MM.1S (cell line): ENCODE results near the gene OSBP2.

Experiments used
- DNase-seq: peaks from one replicate; pipeline ENCODE4 v3.0.0-alpha.2; 2015
- H2AFZ ChIP-seq: fragments of 300-600 bp; sonication (generic); 2 replicates; pipeline ENCODE4 v1.6.0; 2016; ENCODE audit warnings: antibody characterized with exemption, low read length
- H3F3A ChIP-seq: fragments of 300-600 bp; sonication (generic); 2 replicates; pipeline ENCODE4 v1.6.1; 2016; ENCODE audit warnings: mild to moderate bottlenecking, antibody characterized with exemption, low read length, moderate library complexity, mixed read lengths; ENCODE audit not compliant: insufficient read depth
- H3K27ac ChIP-seq: fragments of 300-600 bp; sonication (generic); 2 replicates; pipeline ENCODE4 v1.5.1; 2016; ENCODE audit warnings: mild to moderate bottlenecking, low read length
- H3K27me3 ChIP-seq: fragments of 300-600 bp; sonication (generic); replicated peaks from 2 replicates; pipeline ENCODE4 v1.6.0; 2016; ENCODE audit warnings: low read length; ENCODE audit not compliant: insufficient read depth
- H3K36me3 ChIP-seq: fragments of 300-600 bp; sonication (generic); replicated peaks from 2 replicates; pipeline ENCODE4 v1.6.1; 2016; ENCODE audit warnings: mild to moderate bottlenecking, low read length, mixed read lengths; ENCODE audit not compliant: insufficient read depth
- H3K4me1 ChIP-seq: fragments of 300-600 bp; sonication (generic); 2 replicates; pipeline ENCODE4 v1.6.1; 2016; ENCODE audit warnings: low read length, mixed read lengths
- H3K4me2 ChIP-seq: fragments of 300-600 bp; sonication (generic); 2 replicates; pipeline ENCODE4 v1.6.0; 2016; ENCODE audit warnings: low read depth, low read length
- H3K4me3 ChIP-seq: fragments of 300-600 bp; sonication (generic); 2 replicates; pipeline ENCODE4 v1.5.1; 2016; ENCODE audit warnings: low read length, mixed read lengths
- H3K79me2 ChIP-seq: fragments of 300-600 bp; sonication (generic); 2 replicates; pipeline ENCODE4 v1.6.1; 2016; ENCODE audit warnings: mixed run types, low read length, mixed read lengths
- H3K9ac ChIP-seq: fragments of 300-600 bp; sonication (generic); 2 replicates; pipeline ENCODE4 v1.6.1; 2016; ENCODE audit warnings: low read length, mixed read lengths
- H3K9me2 ChIP-seq: fragments of 300-600 bp; sonication (generic); replicated peaks from 2 replicates; pipeline ENCODE4 v1.6.1; 2016; ENCODE audit warnings: mild to moderate bottlenecking, low read length, mixed read lengths; ENCODE audit not compliant: insufficient read depth
- H3K9me3 ChIP-seq: fragments of 300-600 bp; sonication (generic); replicated peaks from 2 replicates; pipeline ENCODE4 v1.6.1; 2016; ENCODE audit warnings: mild to moderate bottlenecking, low read length, mixed read lengths; ENCODE audit not compliant: insufficient read depth
- H4K20me1 ChIP-seq: fragments of 300-600 bp; sonication (generic); 2 replicates; pipeline ENCODE4 v1.6.1; 2016; ENCODE audit warnings: mild to moderate bottlenecking, low read length, moderate library complexity, mixed read lengths; ENCODE audit not compliant: insufficient read depth
- CTCF ChIP-seq: fragments of 300-600 bp; sonication (generic); IDR thresholded peaks from 2 replicates; pipeline ENCODE4 v1.5.1; 2016; ENCODE audit warnings: antibody characterized with exemption, low read length, mixed read lengths
- EZH2 ChIP-seq: fragments of 300-600 bp; sonication (generic); optimal IDR thresholded peaks from 2 replicates; pipeline ENCODE3; 2017; ENCODE audit warnings: low read depth, mild to moderate bottlenecking, antibody characterized with exemption, low read length, mixed read lengths
- EZH2phosphoT487 ChIP-seq: fragments of 300-600 bp; sonication (generic); IDR thresholded peaks from 2 replicates; pipeline ENCODE4 v1.6.1; 2018; ENCODE audit warnings: antibody characterized with exemption, low read length

The OSBP2 gene

GRCh38 chr22:30810105-30810504 is 115.4 kb downstream of the OSBP2 start:
- Histone ChIP-seq H3K4me1 (no peaks in the 10 kb centered on the region), H3K9me3 (no peaks in the 10 kb centered on the region)
- DNase-seq = no peak

GRCh38 chr22:30813936-30814335 is 119.3 kb downstream of the OSBP2 start:
- DNase-seq = no peak
- Histone ChIP-seq H3K4me1 (no peaks in the 10 kb centered on the region), H3K9ac (no peak overlapping the region), H3F3A (no peaks in the 10 kb centered on the region), H3K79me2 (no peaks in the 10 kb centered on the region), H3K4me3 (no peak overlapping the region), H3K9me2 (no peaks in the 10 kb centered on the region), H3K9me3 (no peaks in the 10 kb centered on the region), H2AFZ (no peak overlapping the region), H3K4me2 (no peak overlapping the region), H4K20me1 (no peaks in the 10 kb centered on the region), H3K27ac (no peak overlapping the region), H3K27me3 (no peaks in the 10 kb centered on the region), H3K36me3 (no peaks in the 10 kb centered on the region)
- no peak for TF ChIP-seq EZH2phosphoT487

More at GRCh38 chr22:30810105-30810504, 115.4 kb downstream of the OSBP2 start:
- no peaks in the 10 kb centered on the region for H3K79me2 ChIP-seq
- H3F3A ChIP-seq = no peaks in the 10 kb centered on the region
- no peaks in the 10 kb centered on the region for H4K20me1 ChIP-seq
- no peaks in the 10 kb centered on the region for H3K36me3 ChIP-seq
- H2AFZ ChIP-seq = no peak overlapping the region
- H3K4me2 ChIP-seq = no peak overlapping the region
- H3K4me3 ChIP-seq = no peak overlapping the region
- peaks cover 7% of the 10 kb centered on the region for H3K27me3 ChIP-seq
- TF ChIP-seq EZH2phosphoT487 = no peak
- no peaks in the 10 kb centered on the region for H3K9me2 ChIP-seq
- no peak overlapping the region for H3K9ac ChIP-seq
- H3K27ac ChIP-seq = no peak overlapping the region

- TF ChIP-seq CTCF (no peak), EZH2 (no peak), EZH2phosphoT487 (no peak)
- Histone ChIP-seq H3K9me3 (no peaks in the 10 kb centered on the region), H3K4me2 (no peak overlapping the region), H3K9me2 (no peaks in the 10 kb centered on the region), H2AFZ (no peak overlapping the region), H3K4me1 (no peaks in the 10 kb centered on the region), H3K79me2 (no peaks in the 10 kb centered on the region), H4K20me1 (no peaks in the 10 kb centered on the region), H3K27ac (no peak overlapping the region), H3K27me3 (0 out of 2 replicates have a peak, but pooled peaks cover 1% of the 10 kb centered on the region), H3K9ac (no peak overlapping the region), H3K4me3 (no peak overlapping the region), H3K36me3 (no peaks in the 10 kb centered on the region), H3F3A (no peaks in the 10 kb centered on the region)
- no peak for DNase-seq
Measured at GRCh38 chr22:30816413-30816812, 121.7 kb downstream of the OSBP2 start.

- no peak overlapping the region for H2AFZ ChIP-seq
- H3K9me2 ChIP-seq = no peaks in the 10 kb centered on the region
- no peak overlapping the region for H3K4me2 ChIP-seq
- no peaks in the 10 kb centered on the region for H3F3A ChIP-seq
- H4K20me1 ChIP-seq = no peaks in the 10 kb centered on the region
- H3K4me3 ChIP-seq = no peak overlapping the region
- no peaks in the 10 kb centered on the region for H3K9me3 ChIP-seq
- TF ChIP-seq EZH2 = no peak
- no peak for TF ChIP-seq EZH2phosphoT487
- TF ChIP-seq CTCF = no peak
- peaks cover 36% of the 10 kb centered on the region for H3K27me3 ChIP-seq
- no peaks in the 10 kb centered on the region for H3K36me3 ChIP-seq
- H3K9ac ChIP-seq = no peak overlapping the region
- DNase-seq = no peak
- H3K27ac ChIP-seq = no peak overlapping the region
- no peaks in the 10 kb centered on the region for H3K4me1 ChIP-seq
- no peaks in the 10 kb centered on the region for H3K79me2 ChIP-seq
Measured at GRCh38 chr22:30821381-30821780, 126.7 kb downstream of the OSBP2 start.
